Astrocyte (in vitro differentiated cells and primary cell): Measurements from ENCODE around the gene KPNA3. TPM values are rescaled to one million over a fixed set of nuclear protein-coding genes. Genes with fewer than 3 reads are reported as not detected.

Source experiments
- DNase-seq: peaks from one replicate; pipeline ENCODE4 v3.0.0-alpha.2; 2010; ENCODE audit warnings: low read depth
- FAIRE-seq: peaks from 2 replicates; lab custom pipeline; 2011; peaks lifted over from hg19 to GRCh38; lab: Jason Lieb, UNC
- H2AFZ ChIP-seq: 2 replicates; pipeline ENCODE4 v1.6.0; 2012; ENCODE audit warnings: low read depth, low read length, inconsistent platforms
- H3K27ac ChIP-seq: 2 replicates; pipeline ENCODE4 v1.5.1; 2011; ENCODE audit warnings: low read depth, low read length, inconsistent platforms
- H3K27me3 ChIP-seq: 2 replicates; pipeline ENCODE4 v1.6.0; 2011; ENCODE audit warnings: low read length, inconsistent platforms; ENCODE audit not compliant: insufficient read depth
- H3K36me3 ChIP-seq: 2 replicates; pipeline ENCODE4 v1.5.1; 2011; ENCODE audit warnings: low read length, inconsistent platforms; ENCODE audit not compliant: insufficient read depth
- H3K4me1 ChIP-seq: 2 replicates; pipeline ENCODE4 v1.5.1; 2011; ENCODE audit warnings: low read length, inconsistent platforms; ENCODE audit not compliant: insufficient read depth
- H3K4me2 ChIP-seq: 2 replicates; pipeline ENCODE4 v1.6.0; 2012; ENCODE audit warnings: low read length, inconsistent platforms
- H3K4me3 ChIP-seq: 2 replicates; pipeline ENCODE4 v1.5.1; 2011; ENCODE audit warnings: low read depth, mild to moderate bottlenecking, low read length, inconsistent platforms; ENCODE audit not compliant: insufficient read depth
- H3K79me2 ChIP-seq: 2 replicates; pipeline ENCODE4 v1.6.0; 2012; ENCODE audit warnings: mild to moderate bottlenecking, low read length, inconsistent platforms; ENCODE audit not compliant: insufficient read depth
- H3K9ac ChIP-seq: 2 replicates; pipeline ENCODE4 v1.6.0; 2012; ENCODE audit warnings: mild to moderate bottlenecking, low read length, inconsistent platforms
- H3K9me3 ChIP-seq: 2 replicates; pipeline ENCODE4 v1.5.1; 2012; ENCODE audit warnings: low read depth, mild to moderate bottlenecking, low read length, inconsistent platforms; ENCODE audit not compliant: insufficient read depth
- H4K20me1 ChIP-seq: 2 replicates; pipeline ENCODE4 v1.6.0; 2012; ENCODE audit warnings: low read length, inconsistent platforms; ENCODE audit not compliant: insufficient read depth
- H3K27ac Mint-ChIP-seq: one replicate; pipeline ENCODE4 v1.8.0; 2021; ENCODE audit warnings: mild to moderate bottlenecking, mixed read lengths; ENCODE audit not compliant: unreplicated experiment
- H3K27me3 Mint-ChIP-seq: one replicate; pipeline ENCODE4 v1.8.0; 2021; ENCODE audit warnings: low read depth, mixed read lengths; ENCODE audit not compliant: unreplicated experiment
- H3K36me3 Mint-ChIP-seq: one replicate; pipeline ENCODE4 v1.8.0; 2021; ENCODE audit warnings: low read depth, mixed read lengths; ENCODE audit not compliant: unreplicated experiment
- H3K4me1 Mint-ChIP-seq: one replicate; pipeline ENCODE4 v1.8.0; 2021; ENCODE audit warnings: low read depth, mixed read lengths; ENCODE audit not compliant: unreplicated experiment
- H3K4me3 Mint-ChIP-seq: one replicate; pipeline ENCODE4 v1.8.0; 2021; ENCODE audit warnings: mild to moderate bottlenecking, moderate library complexity, mixed read lengths; ENCODE audit not compliant: unreplicated experiment
- H3K9me3 Mint-ChIP-seq: one replicate; pipeline ENCODE4 v1.8.0; 2021; ENCODE audit warnings: mild to moderate bottlenecking, mixed read lengths; ENCODE audit not compliant: unreplicated experiment
- EZH2 ChIP-seq: IDR thresholded peaks from 2 replicates; pipeline ENCODE4 v1.6.1; 2012; ENCODE audit warnings: mild to moderate bottlenecking, low read length, inconsistent platforms; ENCODE audit not compliant: insufficient read depth
- total RNA-seq: library from RNA; stranded (reverse); gene quantifications from 2 replicates; pipeline ENCODE4 v1.2.1, GENCODE V29; 2021
- TF ChIP-seq, protein P1 (sequence below): IDR thresholded peaks from 2 replicates; pipeline ENCODE4 v1.5.1; 2011; ENCODE audit warnings: low read depth, mild to moderate bottlenecking, inconsistent platforms, low read length, moderate library complexity; ENCODE audit not compliant: insufficient read depth

The KPNA3 gene
- total RNA-seq, 1 donor from 2014 or later = 62.0 TPM

DNA sequence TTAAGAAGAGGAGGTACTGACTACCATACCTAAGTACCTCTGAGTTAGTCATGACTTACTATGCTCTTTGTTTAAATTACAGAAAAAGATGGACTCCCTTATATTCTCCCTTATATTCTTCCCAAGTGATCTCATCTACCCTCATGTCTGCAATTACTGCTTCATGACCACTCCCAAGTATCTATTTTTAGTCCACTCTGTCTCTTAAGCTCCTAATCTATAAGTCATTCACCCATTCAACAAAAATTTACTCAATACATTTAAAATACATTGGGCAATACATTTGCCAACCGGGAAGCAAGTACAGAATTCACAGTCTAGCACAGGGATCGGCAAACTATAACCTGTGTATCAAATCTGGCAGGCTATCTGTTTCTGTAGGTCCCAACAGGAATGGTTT lies 42.6 kb downstream of the KPNA3 start:
- Histone ChIP-seq H4K20me1 (peaks cover 58% of the 10 kb centered on the region), H3K36me3 (peaks cover 4% of the 10 kb centered on the region), H3K4me2 (no peak overlapping the region), H3K79me2 (peaks cover 70% of the 10 kb centered on the region), H2AFZ (no peak overlapping the region), H3K4me3 (no peak overlapping the region), H3K9ac (no peak overlapping the region), H3K9me3 (no peaks in the 10 kb centered on the region), H3K27ac (no peak overlapping the region), H3K27me3 (no peaks in the 10 kb centered on the region), H3K4me1 (no peaks in the 10 kb centered on the region)
- FAIRE-seq (peak; percentile 56), DNase-seq (peak; percentile 31)
- H3K27ac Mint-ChIP-seq = no peak overlapping the region
- H3K9me3 Mint-ChIP-seq = no peaks in the 10 kb centered on the region
- TF ChIP-seq EZH2 = no peak
- TF ChIP-seq, protein P1, sequence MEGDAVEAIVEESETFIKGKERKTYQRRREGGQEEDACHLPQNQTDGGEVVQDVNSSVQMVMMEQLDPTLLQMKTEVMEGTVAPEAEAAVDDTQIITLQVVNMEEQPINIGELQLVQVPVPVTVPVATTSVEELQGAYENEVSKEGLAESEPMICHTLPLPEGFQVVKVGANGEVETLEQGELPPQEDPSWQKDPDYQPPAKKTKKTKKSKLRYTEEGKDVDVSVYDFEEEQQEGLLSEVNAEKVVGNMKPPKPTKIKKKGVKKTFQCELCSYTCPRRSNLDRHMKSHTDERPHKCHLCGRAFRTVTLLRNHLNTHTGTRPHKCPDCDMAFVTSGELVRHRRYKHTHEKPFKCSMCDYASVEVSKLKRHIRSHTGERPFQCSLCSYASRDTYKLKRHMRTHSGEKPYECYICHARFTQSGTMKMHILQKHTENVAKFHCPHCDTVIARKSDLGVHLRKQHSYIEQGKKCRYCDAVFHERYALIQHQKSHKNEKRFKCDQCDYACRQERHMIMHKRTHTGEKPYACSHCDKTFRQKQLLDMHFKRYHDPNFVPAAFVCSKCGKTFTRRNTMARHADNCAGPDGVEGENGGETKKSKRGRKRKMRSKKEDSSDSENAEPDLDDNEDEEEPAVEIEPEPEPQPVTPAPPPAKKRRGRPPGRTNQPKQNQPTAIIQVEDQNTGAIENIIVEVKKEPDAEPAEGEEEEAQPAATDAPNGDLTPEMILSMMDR = no peak
- no peaks in the 10 kb centered on the region for H3K27me3 Mint-ChIP-seq
- peaks cover 6% of the 10 kb centered on the region for H3K4me1 Mint-ChIP-seq
- peaks cover 6% of the 10 kb centered on the region for H3K36me3 Mint-ChIP-seq
- no peak overlapping the region for H3K4me3 Mint-ChIP-seq

DNA sequence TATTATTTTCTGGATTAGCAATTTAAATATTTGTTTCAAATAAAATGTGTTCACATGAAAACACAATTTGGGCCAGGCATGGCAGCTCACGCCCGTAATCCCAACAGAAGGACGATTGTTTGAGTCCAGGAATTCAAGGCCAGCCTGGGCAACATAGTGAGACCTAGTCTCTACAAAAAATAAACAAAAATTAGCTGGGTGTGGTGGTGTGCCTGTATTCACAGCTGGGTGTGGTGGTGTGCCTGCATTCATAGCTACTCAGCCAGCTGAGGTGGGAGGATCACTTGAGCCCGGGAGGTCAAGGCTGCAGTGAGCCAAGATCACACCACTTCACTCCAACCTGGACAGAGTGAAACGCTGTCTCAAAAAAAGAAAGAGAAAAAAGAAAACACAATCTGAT lies 46.4 kb downstream of the KPNA3 start:
- no peaks in the 10 kb centered on the region for H3K9me3 Mint-ChIP-seq
- TF ChIP-seq, protein P1 = no peak
- no peak for TF ChIP-seq EZH2

DNA sequence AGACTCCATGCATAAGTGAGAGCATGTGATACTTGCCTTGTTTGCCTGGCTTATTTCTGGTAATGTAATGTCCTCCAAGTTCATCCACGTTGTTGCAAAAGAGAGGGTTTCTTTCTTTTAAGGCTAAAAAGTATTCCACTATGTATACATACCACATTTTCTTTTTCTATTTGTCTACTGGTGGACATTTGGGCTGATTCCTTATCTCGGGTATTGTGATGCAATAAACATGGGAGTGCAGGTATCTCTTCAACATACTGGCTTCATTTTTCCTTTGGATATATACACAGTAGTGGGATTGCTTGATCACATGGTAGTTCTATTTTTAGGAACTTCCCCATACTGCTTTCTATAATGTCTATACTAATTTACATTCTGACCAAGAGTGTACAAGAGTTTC lies 51.6 kb downstream of the KPNA3 start:
- peak; percentile 69 for FAIRE-seq
- no peaks in the 10 kb centered on the region for H3K27me3 ChIP-seq
- H3K79me2 ChIP-seq = no peaks in the 10 kb centered on the region
- no peak overlapping the region for H3K27ac Mint-ChIP-seq
- no peaks in the 10 kb centered on the region for H3K9me3 Mint-ChIP-seq
- TF ChIP-seq EZH2 = no peak
- TF ChIP-seq, protein P1 = no peak
- H3K4me3 ChIP-seq = no peak overlapping the region
- no peak overlapping the region for H3K4me3 Mint-ChIP-seq
- H3K36me3 Mint-ChIP-seq = peaks cover 4% of the 10 kb centered on the region
- peaks cover 5% of the 10 kb centered on the region for H3K36me3 ChIP-seq
- H3K4me2 ChIP-seq = no peak overlapping the region
- H3K9ac ChIP-seq = no peak overlapping the region
- no peaks in the 10 kb centered on the region for H3K4me1 ChIP-seq
- H3K4me1 Mint-ChIP-seq = no peaks in the 10 kb centered on the region
- H2AFZ ChIP-seq = no peak overlapping the region
- H3K27ac ChIP-seq = no peak overlapping the region
- peaks cover 4% of the 10 kb centered on the region for H4K20me1 ChIP-seq
- no peak for DNase-seq
- H3K9me3 ChIP-seq = no peaks in the 10 kb centered on the region
- no peaks in the 10 kb centered on the region for H3K27me3 Mint-ChIP-seq

More for the DNA sequence above, 46.4 kb downstream of the KPNA3 start:
- H3K27me3 ChIP-seq = no peaks in the 10 kb centered on the region
- Mint-ChIP-seq H3K4me1 (peaks cover 3% of the 10 kb centered on the region), H3K27ac (no peak overlapping the region), H3K36me3 (peaks cover 3% of the 10 kb centered on the region), H3K4me3 (no peak overlapping the region), H3K27me3 (no peaks in the 10 kb centered on the region)
- DNase-seq (no peak), FAIRE-seq (no peak)
- peaks cover 35% of the 10 kb centered on the region for H3K79me2 ChIP-seq
- H4K20me1 ChIP-seq = peaks cover 25% of the 10 kb centered on the region
- H2AFZ ChIP-seq = no peak overlapping the region
- no peaks in the 10 kb centered on the region for H3K9me3 ChIP-seq
- no peak overlapping the region for H3K4me3 ChIP-seq
- H3K36me3 ChIP-seq = peaks cover 5% of the 10 kb centered on the region
- no peak overlapping the region for H3K4me2 ChIP-seq
- no peak overlapping the region for H3K27ac ChIP-seq
- H3K4me1 ChIP-seq = no peaks in the 10 kb centered on the region
- no peak overlapping the region for H3K9ac ChIP-seq
